Common myeloid progenitor, CD34-positive (primary cell): ENCODE results near the gene PCBD1.

ENCODE experiments used
- CTCF ChIA-PET: fragments of 350-600 bp; sonication (Branson Sonifier 250); formaldehyde crosslinking; loops from one replicate; lab custom pipeline; 2021; ENCODE audit warnings: antibody characterized with exemption; lab: Charles Lee
- POLR2A ChIA-PET: fragments of 350-600 bp; sonication (Branson Sonifier 250); formaldehyde crosslinking; loops from one replicate; lab custom pipeline; 2021; ENCODE audit warnings: antibody characterized with exemption; lab: Charles Lee
- DNase-seq, 3 donors: peaks; one replicate each; pipeline versions ENCODE4 v3.0.0 to v3.0.0-alpha.2; 2013
- H3K27ac ChIP-seq, 2 experiments: 1 replicate in 1 of 2; 2 replicates in 1 of 2; pipeline ENCODE4 v1.7.0; 2013; ENCODE audit warnings: inconsistent platforms in 2 of 2, low read length in 2 of 2, mild to moderate bottlenecking in 2 of 2, low read depth in 1 of 2, moderate library complexity in 1 of 2; ENCODE audit not compliant: severe bottlenecking in 2 of 2, insufficient read depth in 1 of 2, poor library complexity in 1 of 2
- H3K27me3 ChIP-seq, 5 experiments: replicated peaks in 2 of 5; 1 replicate in 3 of 5; 2 replicates in 2 of 5; pipeline versions ENCODE4 v1.6.1 to v1.7.0; 2013; ENCODE audit warnings: low read length in 4 of 5, mild to moderate bottlenecking in 2 of 5, moderate library complexity in 2 of 5, inconsistent platforms in 1 of 5; ENCODE audit not compliant: insufficient read depth in 5 of 5, control insufficient read depth in 4 of 5
- H3K36me3 ChIP-seq, 4 experiments: 1 replicate in 2 of 4; 2 replicates in 2 of 4; pipeline versions ENCODE4 v1.6.1 to v1.7.0; 2013; ENCODE audit warnings: low read length in 3 of 4, control low read depth in 1 of 4, mild to moderate bottlenecking in 1 of 4; ENCODE audit not compliant: control insufficient read depth in 4 of 4, insufficient read depth in 4 of 4
- H3K4me1 ChIP-seq, 4 experiments: 1 replicate in 3 of 4; 2 replicates in 1 of 4; pipeline versions ENCODE4 v1.6.1 to v1.7.1; 2013; ENCODE audit warnings: low read length in 3 of 4, mild to moderate bottlenecking in 3 of 4, control low read depth in 1 of 4, inconsistent platforms in 1 of 4, moderate library complexity in 1 of 4; ENCODE audit not compliant: control insufficient read depth in 4 of 4, insufficient read depth in 4 of 4; ENCODE audit errors: control extremely low read depth in 1 of 4
- H3K4me3 ChIP-seq, 7 experiments: 1 replicate in 4 of 7; 2 replicates in 3 of 7; pipeline versions ENCODE4 v1.5.1 to v1.7.0; 2013; ENCODE audit warnings: mild to moderate bottlenecking in 7 of 7, low read length in 6 of 7, moderate library complexity in 6 of 7, inconsistent platforms in 2 of 7, low read depth in 2 of 7, control low read depth in 1 of 7; ENCODE audit not compliant: insufficient read depth in 4 of 7, control insufficient read depth in 1 of 7; ENCODE audit errors: extremely low read depth in 1 of 7
- H3K9me3 ChIP-seq, 5 experiments: 1 replicate in 4 of 5; 2 replicates in 1 of 5; pipeline versions ENCODE4 v1.6.1 to v1.7.1; 2013; ENCODE audit warnings: low read length in 4 of 5, mild to moderate bottlenecking in 2 of 5, inconsistent platforms in 1 of 5, low read depth in 1 of 5, moderate library complexity in 1 of 5; ENCODE audit not compliant: control insufficient read depth in 4 of 5, insufficient read depth in 2 of 5; ENCODE audit errors: control extremely low read depth in 1 of 5
- WGBS: methylation state at CpG from one replicate; pipeline ENCODE4 v1.1.5; 2013; ENCODE audit not compliant: insufficient coverage; 5-methylcytosine and 5-hydroxymethylcytosine counted together

The PCBD1 gene

GRCh38 chr10:70885931-70886903 is 2.1 kb downstream of the PCBD1 start:
- Histone ChIP-seq H3K4me1 (peaks cover 0 to 30% (median 23%) of the 10 kb centered on the region in 4 experiments), H3K27me3 (no peaks in the 10 kb centered on the region), H3K27ac (peak overlapping the region in 1 of 2 experiments; percentile 12), H3K36me3 (peaks cover 5 to 28% (median 17%) of the 10 kb centered on the region in 4 experiments), H3K9me3 (no peaks in the 10 kb centered on the region), H3K4me3 (no peak overlapping the region)
- 85% methylated on average over 13 of the region's 18 CpGs for WGBS
- ChIA-PET POLR2A (no interaction called here), CTCF (interaction anchor here (0.7 to 14.0 kb wide), 6 partner anchors 9 to 387 kb away, joined by 3 to 140 read pairs (median 6); partner anchors contain the start of gene SGPL1)
- DNase-seq = peak in 2 of 3 donors; percentile 21 to 24

- ChIA-PET POLR2A (no interaction called here), CTCF (interaction anchor here (5.2 to 14.0 kb wide), 2 partner anchors 8 to 334 kb away, joined by 22 to 140 read pairs; no protein-coding TSS in a partner anchor)
- Histone ChIP-seq H3K4me1 (peaks cover 0 to 30% (median 23%) of the 10 kb centered on the region in 4 experiments), H3K4me3 (no peak overlapping the region), H3K27me3 (no peaks in the 10 kb centered on the region), H3K9me3 (no peaks in the 10 kb centered on the region), H3K36me3 (peaks cover 5 to 28% (median 17%) of the 10 kb centered on the region in 4 experiments), H3K27ac (no peak overlapping the region)
- DNase-seq = no peak
- WGBS = 83% methylated on average over 4 of the region's 4 CpGs
Measured at GRCh38 chr10:70885481-70885880, 2.9 kb downstream of the PCBD1 start.

GRCh38 chr10:70884741-70885140 is 3.6 kb downstream of the PCBD1 start:
- POLR2A ChIA-PET = no interaction called here
- DNase-seq = no peak
- no peak overlapping the region for H3K4me3 ChIP-seq

GRCh38 chr10:70880077-70880534 is 8.3 kb downstream of the PCBD1 start:
- DNase-seq = peak; percentile 82 to 91 (median 86)
- H3K27ac ChIP-seq = no peak overlapping the region
- H3K9me3 ChIP-seq = no peaks in the 10 kb centered on the region
- H3K27me3 ChIP-seq = no peaks in the 10 kb centered on the region
- H3K36me3 ChIP-seq = peaks cover 4 to 41% (median 18%) of the 10 kb centered on the region in 4 experiments
- ChIA-PET POLR2A (no interaction called here), CTCF (interaction anchor here (1.3 to 14.0 kb wide), 7 partner anchors 8 to 623 kb away, joined by 3 to 140 read pairs (median 4); no protein-coding TSS in a partner anchor)
- WGBS = 5% methylated on average over 3 of the region's 4 CpGs
- no peaks in the 10 kb centered on the region for H3K4me1 ChIP-seq
- H3K4me3 ChIP-seq = no peak overlapping the region

More at GRCh38 chr10:70884741-70885140, 3.6 kb downstream of the PCBD1 start:
- 100% methylated on average over 1 of the region's 1 CpG for whole genome bisulfite sequencing
- H3K27me3 ChIP-seq = no peaks in the 10 kb centered on the region
- peaks cover 5 to 28% (median 17%) of the 10 kb centered on the region in 4 experiments for H3K36me3 ChIP-seq
- peaks cover 0 to 30% (median 23%) of the 10 kb centered on the region in 4 experiments for H3K4me1 ChIP-seq
- H3K9me3 ChIP-seq = no peaks in the 10 kb centered on the region
- no peak overlapping the region for H3K27ac ChIP-seq
- CTCF ChIA-PET = interaction anchor here (0.8 to 14.0 kb wide), 6 partner anchors 8 to 770 kb away, joined by 3 to 140 read pairs (median 4); no protein-coding TSS in a partner anchor

- no peak overlapping the region for H3K4me3 ChIP-seq
- DNase-seq = no peak
- no peaks in the 10 kb centered on the region for H3K9me3 ChIP-seq
- no peaks in the 10 kb centered on the region for H3K4me1 ChIP-seq
- WGBS = 60% methylated on average over 1 of the region's 1 CpG
- H3K27me3 ChIP-seq = no peaks in the 10 kb centered on the region
- CTCF ChIA-PET = interaction anchor here (0.7 to 14.0 kb wide), 19 partner anchors 7 to 418 kb away, joined by 3 to 140 read pairs (median 4); partner anchors contain the start of gene PCBD1
- no peak overlapping the region for H3K27ac ChIP-seq
- POLR2A ChIA-PET = no interaction called here
- H3K36me3 ChIP-seq = peaks cover 2 to 39% (median 16%) of the 10 kb centered on the region in 4 experiments
Measured at GRCh38 chr10:70879207-70879606, 9.2 kb downstream of the PCBD1 start.

GRCh38 chr10:70874061-70874460 is 14.3 kb downstream of the PCBD1 start:
- H3K4me1 ChIP-seq = no peaks in the 10 kb centered on the region
- H3K27me3 ChIP-seq = no peaks in the 10 kb centered on the region
- WGBS = 100% methylated on average over 5 of the region's 7 CpGs
- H3K36me3 ChIP-seq = peaks cover 5 to 52% (median 19%) of the 10 kb centered on the region in 4 experiments
- ChIA-PET POLR2A (no interaction called here), CTCF (interaction anchor here (1.4 kb wide), 1 partner anchor 10 kb away, joined by 4 read pairs; no protein-coding TSS in a partner anchor)
- H3K9me3 ChIP-seq = no peaks in the 10 kb centered on the region
- no peak overlapping the region for H3K27ac ChIP-seq
- H3K4me3 ChIP-seq = no peak overlapping the region
- DNase-seq = no peak
